ENCODE measurements around the gene NIN.

Gene NIN

DNA sequence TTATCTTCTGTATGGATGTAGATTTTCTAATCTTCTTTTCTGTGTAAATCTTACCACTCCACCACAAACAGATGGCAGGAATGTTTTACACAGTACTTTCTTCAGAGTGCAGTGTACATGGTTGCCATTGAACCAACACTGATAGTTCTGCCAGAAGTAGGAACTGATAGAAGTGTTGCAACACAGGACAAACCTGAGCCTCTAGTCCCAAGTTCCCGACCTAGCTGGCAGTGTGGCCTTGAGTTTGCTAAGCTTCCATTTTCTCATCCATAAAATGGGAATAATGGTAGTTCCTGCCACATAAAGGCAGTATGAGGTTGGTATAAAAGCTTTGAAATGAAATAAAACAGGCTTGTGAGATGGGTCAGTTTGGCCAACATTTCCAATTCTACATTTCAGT lies 112.0 kb downstream of the NIN start:
- TF ChIP-seq SIN3A (IDR thresholded peaks at IDR 0.05; ENCODE audit: borderline replicate concordance, insufficient read depth, low read length), result no peak
- TF ChIP-seq TAF1 (IDR thresholded peaks at IDR 0.05; ENCODE audit: borderline replicate concordance, insufficient read depth, low read length), result no peak
- no peak for TF ChIP-seq REST (IDR thresholded peaks at IDR 0.05; ENCODE audit: insufficient read depth in 1 of 2, low read depth in 2 of 2, low read length in 2 of 2)
- TF ChIP-seq POLR2AphosphoS5 (IDR thresholded peaks at IDR 0.05; ENCODE audit: low read depth, low read length), result no peak
- TF ChIP-seq FOXP2 (optimal IDR thresholded peaks at IDR 0.05; ENCODE audit: borderline replicate concordance, extremely low read depth, extremely low read length, insufficient read depth), result no peak

DNA sequence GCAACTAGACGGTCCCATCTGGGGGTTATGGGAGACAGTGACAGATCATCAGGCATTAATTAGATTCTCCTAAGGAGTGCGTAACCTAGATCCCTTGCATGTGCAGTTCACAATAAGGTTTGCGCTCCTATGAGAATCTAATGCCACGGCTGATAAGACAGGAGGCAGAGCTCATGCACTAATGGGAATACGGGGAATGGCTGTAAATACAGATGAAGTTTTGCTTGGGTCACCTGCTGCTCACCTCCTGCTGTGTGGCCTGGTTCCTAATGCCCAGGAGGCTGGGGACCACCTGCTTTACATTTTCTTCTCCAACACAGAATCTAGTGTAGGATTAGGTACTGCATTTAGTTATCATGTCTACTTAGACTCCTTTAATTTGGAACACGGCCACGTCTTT lies 113.2 kb downstream of the NIN start:
- TF ChIP-seq POLR2AphosphoS5 (IDR thresholded peaks at IDR 0.05; ENCODE audit: low read depth, low read length) (no peak), FOXP2 (optimal IDR thresholded peaks at IDR 0.05; ENCODE audit: borderline replicate concordance, extremely low read depth, extremely low read length, insufficient read depth) (no peak), REST (IDR thresholded peaks at IDR 0.05; ENCODE audit: insufficient read depth in 1 of 2, low read depth in 2 of 2, low read length in 2 of 2) (no peak), TAF1 (IDR thresholded peaks at IDR 0.05; ENCODE audit: borderline replicate concordance, insufficient read depth, low read length) (no peak), SIN3A (IDR thresholded peaks at IDR 0.05; ENCODE audit: borderline replicate concordance, insufficient read depth, low read length) (no peak)

GRCh38 chr14:50714450-50715073 lies 116.4 kb downstream of the NIN start:
- TF ChIP-seq REST (IDR thresholded peaks at IDR 0.05; ENCODE audit: insufficient read depth in 1 of 2, low read depth in 2 of 2, low read length in 2 of 2) (no peak), SIN3A (IDR thresholded peaks at IDR 0.05; ENCODE audit: borderline replicate concordance, insufficient read depth, low read length) (no peak), TAF1 (IDR thresholded peaks at IDR 0.05; ENCODE audit: borderline replicate concordance, insufficient read depth, low read length) (no peak), POLR2AphosphoS5 (IDR thresholded peaks at IDR 0.05; ENCODE audit: low read depth, low read length) (no peak), FOXP2 (optimal IDR thresholded peaks at IDR 0.05; ENCODE audit: borderline replicate concordance, extremely low read depth, extremely low read length, insufficient read depth) (no peak)

GRCh38 chr14:50711043-50711442 lies 119.9 kb downstream of the NIN start:
- TF ChIP-seq SIN3A (IDR thresholded peaks at IDR 0.05; ENCODE audit: borderline replicate concordance, insufficient read depth, low read length) (no peak), POLR2AphosphoS5 (IDR thresholded peaks at IDR 0.05; ENCODE audit: low read depth, low read length) (no peak), FOXP2 (optimal IDR thresholded peaks at IDR 0.05; ENCODE audit: borderline replicate concordance, extremely low read depth, extremely low read length, insufficient read depth) (no peak), TAF1 (IDR thresholded peaks at IDR 0.05; ENCODE audit: borderline replicate concordance, insufficient read depth, low read length) (no peak)

GRCh38 chr14:50705026-50705593 lies 125.9 kb downstream of the NIN start:
- TF ChIP-seq FOXP2 (optimal IDR thresholded peaks at IDR 0.05; ENCODE audit: borderline replicate concordance, extremely low read depth, extremely low read length, insufficient read depth), result no peak

GRCh38 chr14:50704454-50705010 lies 126.4 kb downstream of the NIN start:
- TF ChIP-seq REST (IDR thresholded peaks at IDR 0.05; ENCODE audit: insufficient read depth in 1 of 2, low read depth in 2 of 2, low read length in 2 of 2), result no peak
- no peak for TF ChIP-seq TAF1 (IDR thresholded peaks at IDR 0.05; ENCODE audit: borderline replicate concordance, insufficient read depth, low read length)
- no peak for TF ChIP-seq POLR2AphosphoS5 (IDR thresholded peaks at IDR 0.05; ENCODE audit: low read depth, low read length)
- no peak for TF ChIP-seq SIN3A (IDR thresholded peaks at IDR 0.05; ENCODE audit: borderline replicate concordance, insufficient read depth, low read length)
- TF ChIP-seq FOXP2 (optimal IDR thresholded peaks at IDR 0.05; ENCODE audit: borderline replicate concordance, extremely low read depth, extremely low read length, insufficient read depth), result no peak

All from PFSK-1 (cell line).